GM21423 (cell line): Measurements from ENCODE around the gene RAB6D.
"Not testable (repeated sequence)": the region's sequence is repeated elsewhere in the genome, so short reads cannot be mapped to it uniquely, and the experiment has no call there.

ENCODE experiments used
- ATAC-seq: cut with Tn5 transposase; IDR thresholded peaks from one replicate; pipeline ENCODE4 v1.9.1; 2021; ENCODE audit warnings: mild to moderate bottlenecking, moderate library complexity; ENCODE audit not compliant: unreplicated experiment

The RAB6D gene

DNA sequence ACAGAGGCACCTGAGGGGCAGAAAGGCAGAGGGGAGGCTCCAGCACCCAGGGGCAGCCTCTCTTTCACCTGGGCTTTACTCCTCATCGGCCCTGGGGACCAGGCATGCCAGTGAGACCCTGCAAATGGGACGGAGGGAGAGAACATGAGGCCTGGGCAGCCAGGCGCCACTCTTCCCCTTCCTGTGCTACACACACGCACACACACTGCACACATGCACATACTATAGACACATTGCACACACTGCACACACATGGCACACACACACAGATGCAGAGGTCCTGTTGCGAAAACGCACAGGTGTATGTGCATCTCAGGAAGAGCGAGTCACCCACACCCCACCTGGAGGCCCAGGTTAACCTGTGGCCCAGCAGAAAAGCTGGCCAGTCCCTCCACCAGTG lies 3.4 kb upstream of the RAB6D start:
- ATAC-seq: no peak

DNA sequence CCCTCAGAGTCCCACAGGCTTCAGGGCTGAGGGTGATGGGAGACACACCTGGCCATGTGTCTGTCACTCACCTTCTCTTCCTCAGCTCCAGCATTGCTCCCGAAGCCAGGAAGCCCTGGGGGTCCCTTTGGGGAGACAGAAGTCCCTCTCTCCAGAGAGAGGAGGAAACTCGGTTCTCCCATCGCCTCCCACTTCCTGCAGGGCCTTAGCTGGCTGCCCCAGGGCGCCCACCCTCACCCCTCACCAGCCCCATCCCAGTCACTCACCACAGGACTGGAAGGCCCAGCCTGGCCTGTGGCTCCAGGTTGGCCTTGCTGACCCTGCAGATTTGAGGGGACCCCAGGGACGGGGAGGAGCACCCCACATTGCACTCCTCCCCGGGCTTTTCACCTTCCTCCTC lies 2.7 kb upstream of the RAB6D start:
- no peak for ATAC-seq

GRCh38 chr2:131365452-131365851 lies 1.5 kb upstream of the RAB6D start:
- ATAC-seq: no peak

GRCh38 chr2:131363213-131363612 lies 755 bp downstream of the RAB6D start:
- ATAC-seq: not testable (repeated sequence)

GRCh38 chr2:131361773-131362172 lies 2.2 kb downstream of the RAB6D start:
- ATAC-seq: not testable (repeated sequence)

DNA sequence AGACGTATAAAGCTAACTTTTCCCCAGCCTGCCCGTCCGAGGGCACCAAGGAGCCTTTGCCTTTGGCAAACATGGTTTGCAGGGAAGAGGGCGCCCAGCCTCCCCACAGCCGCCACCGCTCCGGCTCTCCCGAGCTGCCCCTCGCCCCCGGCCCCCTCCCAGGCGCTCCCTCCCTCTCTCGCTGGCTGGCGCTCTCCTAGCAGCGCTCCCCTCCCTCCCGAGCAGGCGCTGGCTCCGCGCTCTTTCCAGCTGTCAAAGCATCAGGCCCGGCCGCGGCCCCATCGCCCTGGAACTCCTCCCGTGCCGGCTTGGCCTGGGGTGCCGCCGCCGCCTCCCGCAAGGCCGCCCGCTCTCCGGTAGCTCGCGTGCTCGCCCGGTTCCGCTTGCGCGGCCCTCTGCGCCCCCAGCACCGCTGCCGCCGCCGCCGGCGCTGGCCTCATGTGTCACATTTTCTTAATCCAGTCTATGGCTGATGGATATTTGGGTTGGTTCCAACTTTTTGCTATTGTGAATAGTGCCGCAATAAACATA lies 10.7 kb downstream of the RAB6D start:
- not testable (repeated sequence) for ATAC-seq

DNA sequence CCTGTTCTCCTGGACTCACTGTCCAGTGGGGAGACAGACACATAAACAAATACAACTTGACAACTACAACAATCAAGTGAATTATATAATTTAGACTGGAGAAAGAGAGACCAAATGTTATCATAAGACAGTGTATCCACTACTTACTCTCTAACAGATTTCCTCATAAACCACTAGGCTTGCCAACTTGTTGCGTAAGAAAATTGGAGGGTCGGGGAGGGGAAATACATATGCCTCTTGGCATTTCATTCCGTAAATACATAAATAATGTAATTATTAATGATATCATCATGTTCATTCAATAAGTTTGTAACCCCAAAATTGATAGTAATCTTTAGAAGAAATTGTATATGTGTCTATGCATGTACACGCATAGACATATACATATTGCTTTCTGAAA lies 14.9 kb downstream of the RAB6D start:
- ATAC-seq: no peak

GRCh38 chr2:131347035-131347434 lies 16.9 kb downstream of the RAB6D start:
- not testable (repeated sequence) for ATAC-seq

DNA sequence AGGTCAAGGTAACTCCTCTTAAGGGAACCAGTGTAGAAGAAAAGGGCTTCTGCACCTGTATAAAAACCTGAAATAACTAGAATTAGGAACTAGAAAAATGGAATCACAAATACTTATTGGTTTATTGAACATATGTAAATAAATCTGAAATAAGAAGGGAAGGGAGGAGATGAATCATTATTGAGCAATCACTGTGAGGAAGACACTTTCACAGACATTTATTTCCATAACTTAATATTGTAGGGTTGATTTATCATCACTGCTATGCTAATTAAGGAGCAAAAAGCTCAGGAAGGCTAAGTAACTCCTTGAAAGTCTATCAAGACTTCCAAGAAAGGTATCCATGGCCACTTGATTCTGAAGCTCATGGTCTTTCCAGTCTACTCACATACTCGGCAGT lies 24.7 kb downstream of the RAB6D start:
- ATAC-seq: not testable (repeated sequence)

GRCh38 chr2:131335319-131335718 lies 28.6 kb downstream of the RAB6D start:
- not testable (repeated sequence) for ATAC-seq

DNA sequence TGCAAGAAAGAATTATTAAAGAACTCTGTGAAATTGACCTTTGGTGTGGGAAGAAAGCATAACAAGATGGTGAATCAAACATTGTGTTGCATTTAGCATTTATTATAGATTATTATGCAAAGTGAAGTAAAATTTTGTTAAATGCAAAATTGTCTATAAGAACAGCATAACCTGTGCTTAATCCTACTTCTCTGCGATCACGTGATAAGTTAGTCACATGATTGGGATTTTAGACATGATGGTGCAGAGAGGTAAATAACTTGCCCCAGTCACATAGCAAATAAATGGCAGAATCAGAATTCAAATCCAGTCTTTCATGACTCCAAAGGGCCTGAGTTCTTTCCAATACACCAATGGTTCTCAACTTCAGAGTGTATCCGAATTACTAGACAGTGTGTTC lies 31.3 kb downstream of the RAB6D start:
- not testable (repeated sequence) for ATAC-seq

GRCh38 chr2:131331000-131331399 lies 33.0 kb downstream of the RAB6D start:
- ATAC-seq: not testable (repeated sequence)

GRCh38 chr2:131322209-131322608 lies 41.8 kb downstream of the RAB6D start:
- no peak for ATAC-seq

- ATAC-seq: not testable (repeated sequence)
Measured at GRCh38 chr2:131321344-131321743, 42.6 kb downstream of the RAB6D start.

DNA sequence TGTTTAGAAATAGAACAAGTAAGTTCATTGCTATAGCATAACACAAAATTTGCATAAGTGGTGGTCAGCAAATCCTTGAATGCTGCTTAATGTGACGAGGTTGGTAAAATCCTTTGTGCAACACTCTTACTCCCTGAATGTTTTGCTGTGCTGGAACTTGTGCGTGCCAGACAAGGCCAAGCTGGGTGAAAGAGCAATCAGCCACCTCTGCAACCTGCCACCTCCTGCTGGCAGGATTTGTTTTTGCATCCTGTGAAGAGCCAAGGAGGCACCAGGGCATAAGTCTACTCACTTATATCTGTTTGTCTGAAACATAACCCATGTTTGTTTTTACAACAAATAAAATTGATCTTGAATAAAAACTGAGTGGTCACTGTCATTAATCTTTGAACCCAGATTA lies 53.0 kb downstream of the RAB6D start:
- not testable (repeated sequence) for ATAC-seq
